ENCODE results near the gene MST1R.

MST1R gene

GRCh38 chr3:49912881-49913281, 9.2 kb upstream of the MST1R start:
- no peak for TF ChIP-seq CTCF (IDR thresholded peaks at IDR 0.05; ENCODE audit: poor library complexity, severe bottlenecking)
- no peak for ATAC-seq (ENCODE audit: low read depth)
- H3K27ac ChIP-seq (ENCODE audit: poor library complexity, severe bottlenecking) = no peak overlapping the region
- no peaks in the 10 kb centered on the region for H3K9me3 ChIP-seq (ENCODE audit: severe bottlenecking)
- no peak overlapping the region for H3K4me3 ChIP-seq (ENCODE audit: severe bottlenecking)
- H3K27me3 ChIP-seq (ENCODE audit: insufficient read depth, poor library complexity, severe bottlenecking) = no peaks in the 10 kb centered on the region
- no peaks in the 10 kb centered on the region; the same call in 1 of the 2 replicates for H3K36me3 ChIP-seq (ENCODE audit: low read depth)
- no peak for DNase-seq (ENCODE audit: low spot score)
- no peaks in the 10 kb centered on the region for H3K4me1 ChIP-seq (ENCODE audit: insufficient read depth, poor library complexity, severe bottlenecking)

GRCh38 chr3:49911611-49912010, 7.9 kb upstream of the MST1R start:
- Histone ChIP-seq H3K4me3 (ENCODE audit: severe bottlenecking) (no peak overlapping the region), H3K9me3 (ENCODE audit: severe bottlenecking) (no peaks in the 10 kb centered on the region), H3K27me3 (ENCODE audit: insufficient read depth, poor library complexity, severe bottlenecking) (no peaks in the 10 kb centered on the region), H3K27ac (ENCODE audit: poor library complexity, severe bottlenecking) (no peak overlapping the region), H3K36me3 (ENCODE audit: low read depth) (no peaks in the 10 kb centered on the region; the same call in 1 of the 2 replicates), H3K4me1 (ENCODE audit: insufficient read depth, poor library complexity, severe bottlenecking) (peaks cover under 1% of the 10 kb centered on the region)
- DNase-seq (ENCODE audit: low spot score) (no peak), ATAC-seq (ENCODE audit: low read depth) (no peak)
- no peak for TF ChIP-seq CTCF (IDR thresholded peaks at IDR 0.05; ENCODE audit: poor library complexity, severe bottlenecking)

- Histone ChIP-seq H3K27me3 (ENCODE audit: insufficient read depth, poor library complexity, severe bottlenecking) (no peaks in the 10 kb centered on the region), H3K9me3 (ENCODE audit: severe bottlenecking) (no peaks in the 10 kb centered on the region), H3K4me1 (ENCODE audit: insufficient read depth, poor library complexity, severe bottlenecking) (peaks cover 6% of the 10 kb centered on the region), H3K4me3 (ENCODE audit: severe bottlenecking) (no peak overlapping the region), H3K27ac (ENCODE audit: poor library complexity, severe bottlenecking) (no peak overlapping the region), H3K36me3 (ENCODE audit: low read depth) (no peaks in the 10 kb centered on the region; the same call in 1 of the 2 replicates)
- no peak for DNase-seq (ENCODE audit: low spot score)
- TF ChIP-seq CTCF (IDR thresholded peaks at IDR 0.05; ENCODE audit: poor library complexity, severe bottlenecking) = no peak
- ATAC-seq (ENCODE audit: low read depth) = no peak
Observed at GRCh38 chr3:49911124-49911420, 7.4 kb upstream of the MST1R start.

GRCh38 chr3:49910409-49911123, 6.9 kb upstream of the MST1R start:
- no peak for TF ChIP-seq CTCF (IDR thresholded peaks at IDR 0.05; ENCODE audit: poor library complexity, severe bottlenecking)
- Histone ChIP-seq H3K4me3 (ENCODE audit: severe bottlenecking) (no peak overlapping the region), H3K27ac (ENCODE audit: poor library complexity, severe bottlenecking) (no peak overlapping the region), H3K4me1 (ENCODE audit: insufficient read depth, poor library complexity, severe bottlenecking) (peaks cover 11% of the 10 kb centered on the region), H3K9me3 (ENCODE audit: severe bottlenecking) (no peaks in the 10 kb centered on the region), H3K36me3 (ENCODE audit: low read depth) (no peaks in the 10 kb centered on the region; the same call in 1 of the 2 replicates), H3K27me3 (ENCODE audit: insufficient read depth, poor library complexity, severe bottlenecking) (no peaks in the 10 kb centered on the region)
- ATAC-seq (ENCODE audit: low read depth) (no peak), DNase-seq (ENCODE audit: low spot score) (no peak)

All from RWPE2 (cell line).